GM06990 (cell line): ENCODE results near the gene ADGRG1.

ENCODE experiments used
- DNase-seq: peaks from one replicate; pipeline ENCODE4 v3.0.0-alpha.2; 2011; ENCODE audit not compliant: insufficient read length; ENCODE audit errors: extremely low read depth
- H3K27me3 ChIP-seq: replicated peaks from 2 replicates; pipeline ENCODE4 v1.6.0; 2011; ENCODE audit warnings: low read length; ENCODE audit not compliant: control insufficient read depth, insufficient read depth
- H3K36me3 ChIP-seq: 2 replicates; pipeline ENCODE4 v1.5.1; 2011; ENCODE audit warnings: low read length; ENCODE audit not compliant: control insufficient read depth, insufficient read depth
- H3K4me3 ChIP-seq: replicated peaks from 2 replicates; pipeline ENCODE4 v1.5.1; 2011; ENCODE audit warnings: low read depth, mild to moderate bottlenecking, control low read depth, low read length
- TF ChIP-seq, protein P1 (sequence below): IDR thresholded peaks from 2 replicates; pipeline ENCODE4 v1.5.1; 2011; ENCODE audit warnings: low read length, control low read depth, mild to moderate bottlenecking, inconsistent platforms; ENCODE audit not compliant: insufficient read depth, poor library complexity, severe bottlenecking

The ADGRG1 gene

DNA sequence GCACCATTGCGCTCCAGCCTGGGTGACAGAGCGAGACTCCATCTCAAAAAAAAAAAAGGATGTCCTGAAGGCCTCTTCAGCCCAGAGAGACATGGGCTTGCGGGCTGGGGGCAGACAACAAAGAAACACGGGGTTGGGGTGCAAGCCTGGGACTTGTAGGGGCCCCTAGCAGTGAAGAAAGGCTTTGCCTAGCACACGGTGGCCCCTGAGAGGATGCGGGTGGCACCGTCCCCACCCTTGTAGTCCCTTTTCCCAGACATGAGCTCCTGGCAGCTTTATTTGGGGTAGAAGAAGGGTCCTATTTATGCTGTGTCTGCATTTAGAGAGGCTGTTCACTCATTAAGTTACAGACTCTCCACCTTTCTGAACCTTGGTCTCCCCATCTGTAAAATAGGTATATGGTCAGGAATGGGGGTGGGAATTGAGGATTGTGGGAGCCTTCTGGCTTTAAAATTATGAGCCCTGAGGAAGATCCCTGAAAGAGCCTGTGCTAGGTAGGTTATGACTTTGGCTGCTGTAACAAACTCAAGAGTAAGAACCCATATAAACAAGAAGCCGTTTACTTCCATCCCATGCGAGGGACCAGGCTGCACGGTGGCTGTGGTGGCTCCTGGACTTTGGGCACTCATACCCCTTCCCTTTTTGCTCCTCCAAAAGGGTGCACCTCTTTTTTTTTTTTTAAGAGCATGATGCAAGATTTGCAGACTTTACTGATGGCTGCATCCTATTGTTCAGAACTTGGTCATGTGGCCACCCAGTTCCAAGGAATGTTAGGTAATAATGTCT, 20.6 kb upstream of the ADGRG1 start:
- Histone ChIP-seq H3K27me3 (no peaks in the 10 kb centered on the region), H3K36me3 (no peaks in the 10 kb centered on the region), H3K4me3 (no peak overlapping the region)
- TF ChIP-seq, protein P1, sequence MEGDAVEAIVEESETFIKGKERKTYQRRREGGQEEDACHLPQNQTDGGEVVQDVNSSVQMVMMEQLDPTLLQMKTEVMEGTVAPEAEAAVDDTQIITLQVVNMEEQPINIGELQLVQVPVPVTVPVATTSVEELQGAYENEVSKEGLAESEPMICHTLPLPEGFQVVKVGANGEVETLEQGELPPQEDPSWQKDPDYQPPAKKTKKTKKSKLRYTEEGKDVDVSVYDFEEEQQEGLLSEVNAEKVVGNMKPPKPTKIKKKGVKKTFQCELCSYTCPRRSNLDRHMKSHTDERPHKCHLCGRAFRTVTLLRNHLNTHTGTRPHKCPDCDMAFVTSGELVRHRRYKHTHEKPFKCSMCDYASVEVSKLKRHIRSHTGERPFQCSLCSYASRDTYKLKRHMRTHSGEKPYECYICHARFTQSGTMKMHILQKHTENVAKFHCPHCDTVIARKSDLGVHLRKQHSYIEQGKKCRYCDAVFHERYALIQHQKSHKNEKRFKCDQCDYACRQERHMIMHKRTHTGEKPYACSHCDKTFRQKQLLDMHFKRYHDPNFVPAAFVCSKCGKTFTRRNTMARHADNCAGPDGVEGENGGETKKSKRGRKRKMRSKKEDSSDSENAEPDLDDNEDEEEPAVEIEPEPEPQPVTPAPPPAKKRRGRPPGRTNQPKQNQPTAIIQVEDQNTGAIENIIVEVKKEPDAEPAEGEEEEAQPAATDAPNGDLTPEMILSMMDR: no peak
- no peak for DNase-seq

DNA sequence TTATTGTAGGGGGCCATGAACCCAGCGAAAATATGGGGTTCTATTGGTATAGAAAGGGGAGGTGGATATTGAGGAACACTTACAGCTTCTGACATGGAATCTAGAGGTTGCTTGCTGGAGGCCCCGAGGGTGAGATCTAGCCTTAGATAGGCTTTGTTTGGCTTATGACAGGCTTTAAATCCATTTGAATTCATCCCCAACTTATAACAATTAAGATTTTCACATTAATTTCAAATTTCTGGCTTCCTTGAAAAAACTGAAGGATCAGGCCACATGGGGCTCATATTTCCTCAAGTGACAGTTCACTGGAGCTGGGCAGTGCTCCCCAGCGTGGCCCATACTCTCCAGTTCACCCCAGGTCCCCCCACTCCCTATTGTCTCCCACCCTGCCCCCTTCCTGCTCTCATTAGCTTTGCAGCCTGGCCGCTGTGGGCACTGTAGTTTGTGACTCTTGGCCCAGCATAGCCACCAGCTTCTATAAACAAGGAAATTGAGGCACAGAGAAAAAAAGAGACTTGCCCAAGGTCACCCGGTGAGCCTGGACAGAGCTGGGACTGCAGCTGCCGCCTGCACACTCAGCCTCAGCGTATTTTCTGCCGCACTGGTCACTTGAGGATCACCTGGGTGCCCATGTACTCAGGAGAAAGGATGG, 19.8 kb upstream of the ADGRG1 start:
- TF ChIP-seq, protein P1: no peak
- no peaks in the 10 kb centered on the region for H3K36me3 ChIP-seq
- no peak for DNase-seq
- H3K4me3 ChIP-seq: no peak overlapping the region
- no peaks in the 10 kb centered on the region for H3K27me3 ChIP-seq

DNA sequence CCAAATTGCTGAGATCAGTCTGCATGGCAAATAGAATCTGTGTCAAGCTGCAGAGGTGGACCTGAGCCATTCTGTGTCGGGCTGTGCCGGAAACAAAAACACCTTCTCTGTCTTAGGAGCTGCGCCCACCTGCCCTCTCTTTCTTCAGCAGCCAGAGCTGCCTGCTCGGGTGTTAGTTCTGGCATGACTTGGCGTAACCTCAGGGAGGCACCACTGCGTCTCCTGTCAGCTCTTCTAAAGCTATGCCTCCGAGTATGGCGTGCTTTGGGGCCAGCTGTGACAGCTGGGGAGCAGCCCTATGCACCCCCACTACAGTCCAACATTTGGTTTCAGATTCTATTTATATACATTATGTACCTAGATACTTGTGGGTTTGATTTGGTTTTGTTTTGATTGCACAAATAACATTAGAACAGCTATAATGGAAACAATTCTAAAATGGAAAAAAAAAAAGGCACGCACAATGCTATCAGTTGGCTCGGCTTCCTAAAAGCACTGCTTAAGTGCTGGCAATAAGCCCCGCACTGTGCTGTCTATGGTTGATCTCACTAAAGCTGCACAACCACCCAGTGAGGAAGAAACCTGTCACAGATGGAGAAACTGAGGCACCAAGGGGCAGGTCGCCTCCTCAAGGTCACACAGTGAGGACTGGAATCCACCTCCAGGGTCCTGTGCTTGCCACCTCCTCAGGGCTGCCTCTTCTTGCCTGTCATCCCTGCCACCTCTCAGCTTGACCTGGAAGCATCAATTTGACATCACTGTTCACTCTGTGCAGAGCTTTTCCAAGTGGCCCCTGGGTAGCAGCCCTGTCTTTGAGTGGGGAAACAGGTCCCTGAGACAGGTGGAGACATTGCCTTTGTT, 18.7 kb upstream of the ADGRG1 start:
- Histone ChIP-seq H3K36me3 (no peaks in the 10 kb centered on the region), H3K27me3 (no peaks in the 10 kb centered on the region), H3K4me3 (peak overlapping the region; percentile 31; the same call in 1 of the 2 replicates)
- TF ChIP-seq, protein P1: peak; percentile 56
- DNase-seq: peak; percentile 82

DNA sequence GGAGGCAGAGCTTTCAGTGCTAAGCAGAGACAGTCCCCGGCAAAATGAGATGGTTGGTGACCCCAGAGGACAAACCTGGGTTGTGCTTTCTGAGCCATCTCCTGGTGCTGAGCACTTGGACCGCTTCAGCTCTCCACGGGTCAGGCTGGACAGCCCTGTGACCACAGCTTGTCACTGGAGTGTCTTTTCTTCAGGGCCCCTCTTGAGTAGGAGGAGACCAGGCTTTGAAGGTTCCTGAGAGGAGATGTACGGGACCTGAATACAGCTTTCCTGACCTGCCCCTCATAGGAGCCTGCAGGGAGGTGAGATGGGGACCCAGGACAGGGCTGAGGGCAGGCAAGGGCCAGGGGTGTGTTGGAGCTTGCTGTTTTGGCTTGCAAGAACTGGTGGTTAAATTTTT, 17.8 kb upstream of the ADGRG1 start:
- TF ChIP-seq, protein P1: no peak
- H3K36me3 ChIP-seq: no peaks in the 10 kb centered on the region
- H3K4me3 ChIP-seq: no peak overlapping the region
- H3K27me3 ChIP-seq: no peaks in the 10 kb centered on the region
- no peak for DNase-seq

DNA sequence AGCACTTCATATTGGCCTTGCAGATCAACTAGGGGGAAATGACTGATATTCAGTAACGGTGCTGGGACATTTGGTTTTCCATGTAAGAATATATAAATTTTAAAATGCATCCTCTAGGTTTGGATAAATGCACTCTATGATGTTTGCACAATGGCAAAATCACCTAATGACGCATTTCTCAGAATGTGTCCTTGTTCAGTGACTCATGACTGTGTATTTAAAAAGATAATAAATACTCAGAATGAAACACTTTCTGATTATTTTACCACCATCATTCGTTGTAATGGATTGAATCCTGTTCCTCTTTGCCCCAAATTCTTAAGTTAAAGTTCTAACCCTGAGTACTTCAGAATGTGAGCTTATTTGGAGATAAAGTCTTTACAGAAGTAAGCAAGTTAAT, 17.2 kb upstream of the ADGRG1 start:
- Histone ChIP-seq H3K36me3 (no peaks in the 10 kb centered on the region), H3K27me3 (no peaks in the 10 kb centered on the region), H3K4me3 (no peak overlapping the region)
- no peak for DNase-seq
- TF ChIP-seq, protein P1: no peak
